HepG2 (cell line): Measurements from ENCODE around the gene SPINK9. TPM values are rescaled to one million over a fixed set of nuclear protein-coding genes. Genes with fewer than 3 reads are reported as not detected.

ENCODE experiments used
- ATAC-seq: fragments of 200-7000 bp; cut with Tn5 transposase; 3 replicates; pipeline ENCODE4 v1.9.1; 2020; ENCODE audit warnings: mild to moderate bottlenecking, moderate library complexity
- BruUV-seq: library from RNA; stranded (reverse); fragments of 400-500 nt; replicated peaks from 2 replicates; lab custom pipeline; 2021; lab: Mats Ljungman, UMichigan
- CTCF ChIA-PET: fragments of 300-600 bp; formaldehyde crosslinking; extraction: SDS; loops from one replicate; lab custom pipeline; 2021; ENCODE audit warnings: low total read pairs, inconsistent platforms, low intra/inter-chr PET ratio; lab: Yijun Ruan, JAX
- POLR2A ChIA-PET: fragments of 350-600 bp; sonication (Branson Sonifier 250); formaldehyde crosslinking; loops from one replicate; lab custom pipeline; 2020; ENCODE audit warnings: antibody characterized with exemption, inconsistent platforms; lab: Yijun Ruan, JAX
- DNase-seq: peaks from one replicate; pipeline ENCODE4 v3.0.0-alpha.2; 2015; ENCODE audit warnings: low spot score
- FAIRE-seq: peaks from 3 replicates; lab custom pipeline; 2011; peaks lifted over from hg19 to GRCh38; lab: Jason Lieb, UNC
- H2AFZ ChIP-seq: one replicate; pipeline ENCODE4 v1.6.1; 2011; ENCODE audit warnings: low read length, inconsistent platforms
- H3K27ac ChIP-seq: fragments of 300-600 bp; 3 replicates; pipeline ENCODE4 v1.8.0; 2011; ENCODE audit warnings: mixed run types, mild to moderate bottlenecking, mixed read lengths, low read length, inconsistent platforms; ENCODE audit not compliant: insufficient read depth; ENCODE audit errors: extremely low read length
- H3K27me3 ChIP-seq, 2 experiments: fragments of 200-600 bp in 1 of 2; 2 replicates in 1 of 2; 3 replicates in 1 of 2; pipeline versions ENCODE4 v1.6.0 to v1.8.0; 2011; ENCODE audit warnings: low read length in 2 of 2, mild to moderate bottlenecking in 2 of 2, moderate library complexity in 2 of 2, inconsistent platforms in 1 of 2; ENCODE audit not compliant: insufficient read depth in 2 of 2, control insufficient read depth in 1 of 2
- H3K36me3 ChIP-seq, 2 experiments: fragments of 200-600 bp in 1 of 2; replicated peaks in 1 of 2; 2 replicates in 1 of 2; 3 replicates in 1 of 2; pipeline versions ENCODE4 v1.5.1 to v1.8.0; 2011; ENCODE audit warnings: low read length in 2 of 2, inconsistent platforms in 1 of 2; ENCODE audit not compliant: insufficient read depth in 2 of 2, control insufficient read depth in 1 of 2
- H3K4me1 ChIP-seq: 2 replicates; pipeline ENCODE4 v1.5.1; 2012; ENCODE audit warnings: low read length, inconsistent platforms; ENCODE audit not compliant: insufficient read depth
- H3K4me2 ChIP-seq: 2 replicates; pipeline ENCODE4 v1.6.0; 2011; ENCODE audit warnings: low read depth, low read length, inconsistent platforms
- H3K4me3 ChIP-seq, 3 experiments: fragments of 200-600 bp in 1 of 3; sonication (generic), shearing (Covaris generic) in 1 of 3; replicated peaks in 1 of 3; 2 replicates each; pipeline ENCODE4 v1.5.1; 2011 to 2016; ENCODE audit warnings: low read length in 3 of 3, inconsistent platforms in 2 of 3, low read depth in 2 of 3, mild to moderate bottlenecking in 2 of 3, control low read depth in 1 of 3, mixed read lengths in 1 of 3; ENCODE audit not compliant: insufficient read depth in 1 of 3
- H3K79me2 ChIP-seq: one replicate; pipeline ENCODE4 v1.6.1; 2011; ENCODE audit warnings: low read length, inconsistent platforms; ENCODE audit not compliant: insufficient read depth
- H3K9ac ChIP-seq: 2 replicates; pipeline ENCODE4 v1.6.0; 2011; ENCODE audit warnings: mild to moderate bottlenecking, low read depth, low read length, inconsistent platforms; ENCODE audit not compliant: insufficient read depth
- H3K9me3 ChIP-seq: 2 replicates; pipeline ENCODE4 v1.5.1; 2012; ENCODE audit warnings: mild to moderate bottlenecking, low read length
- H4K20me1 ChIP-seq: 2 replicates; pipeline ENCODE4 v1.6.0; 2011; ENCODE audit warnings: inconsistent platforms, mild to moderate bottlenecking, low read length, moderate library complexity; ENCODE audit not compliant: insufficient read depth
- MXI1 ChIP-seq: IDR thresholded peaks from 3 replicates; pipeline ENCODE4 v1.6.1; 2012; ENCODE audit warnings: low read depth, low read length, inconsistent platforms, borderline replicate concordance
- PCBP2 ChIP-seq: fragments of 200-400 bp; formaldehyde crosslinking; optimal IDR thresholded peaks from 2 replicates; pipeline ENCODE3; 2018; ENCODE audit warnings: low read length, low read depth; ENCODE audit not compliant: poor library complexity, severe bottlenecking
- RBM22 ChIP-seq: fragments of 200-400 bp; formaldehyde crosslinking; optimal IDR thresholded peaks from 2 replicates; pipeline ENCODE3; 2017; ENCODE audit warnings: mild to moderate bottlenecking, low read length, moderate library complexity
- SNAI1 ChIP-seq: sonication (generic); formaldehyde crosslinking; IDR thresholded peaks from 2 replicates; pipeline ENCODE4 v1.5.0; 2020; ENCODE audit warnings: mild to moderate bottlenecking, missing genetic modification reagents, borderline replicate concordance
- TBX3 ChIP-seq: fragments of 450-650 bp; IDR thresholded peaks from 2 replicates; pipeline ENCODE4 v1.6.1; 2017; ENCODE audit warnings: antibody characterized with exemption, mild to moderate bottlenecking, inconsistent platforms, borderline replicate concordance
- ZNF432 ChIP-seq: sonication (generic); formaldehyde crosslinking; IDR thresholded peaks from 2 replicates; pipeline ENCODE4 v1.5.0; 2020; ENCODE audit warnings: missing genetic modification reagents, mild to moderate bottlenecking, borderline replicate concordance
- ZNF781 ChIP-seq: sonication (generic); formaldehyde crosslinking; IDR thresholded peaks from 2 replicates; pipeline ENCODE4 v1.5.1; 2020; ENCODE audit warnings: borderline replicate concordance, mild to moderate bottlenecking, missing genetic modification reagents; ENCODE audit errors: not compliant biosample characterization
- ZNF792 ChIP-seq: IDR thresholded peaks from 2 replicates; pipeline ENCODE4 v1.6.1; 2016
- ZZZ3 ChIP-seq: sonication (generic); formaldehyde crosslinking; IDR thresholded peaks from 2 replicates; pipeline ENCODE4 v1.4.0; 2020; ENCODE audit warnings: missing genetic modification reagents, mild to moderate bottlenecking, borderline replicate concordance
- in situ Hi-C: cut with HindIII; loops from 2 replicates; pipeline ENCODE4 v1.10.0; 2017; ENCODE audit warnings: low pct_unique_long_range_greater_than_20kb; ENCODE audit not compliant: extremely low pct_ligation_motif_present
- intact Hi-C: fragments of 100-400 bp; cut with micrococcal nuclease; formaldehyde crosslinking; loops from one replicate; pipeline ENCODE4 v1.10.0; 2022; ENCODE audit not compliant: unreplicated experiment
- polyA plus RNA-seq, 8 experiments: library from polyadenylated mRNA; depleted of rRNA in 3 of 8; stranded (reverse) in 7 of 8; unstranded in 1 of 8; fragments of >200 nt; fragmentation: Illumina TruSeq in 4 of 8; extraction: Trizol in 4 of 8; gene quantifications; 2 replicates each; pipeline versions ENCODE4 v1.2.1 to v1.2.3, GENCODE V29; 2011 to 2016; ENCODE audit warnings: low read depth in 4 of 8, missing spikeins in 1 of 8, mixed read lengths in 1 of 8; ENCODE audit not compliant: insufficient read depth in 1 of 8
- total RNA-seq, 5 experiments: library from RNA; depleted of rRNA; stranded (reverse); fragments of >200 nt; fragmentation: Illumina TruSeq; extraction: Trizol; gene quantifications; 2 replicates each; pipeline ENCODE4 v1.2.3, GENCODE V29; 2016; ENCODE audit warnings: low read depth in 1 of 5
- TF ChIP-seq, protein P1 (sequence below): IDR thresholded peaks from 2 replicates; pipeline ENCODE4 v1.6.1; 2012; ENCODE audit warnings: low read length, improper control_type of control experiment
- TF ChIP-seq, protein P2 (sequence below): conservative IDR thresholded peaks from 2 replicates; pipeline ENCODE4 v1.6.1; 2018; ENCODE audit warnings: missing genetic modification reagents

Gene SPINK9
- total and polyA plus RNA-seq, 2 of the 13 experiments (the other 11 are each of a cell fraction or from before 2014, with no cell fraction given) = not detected

DNA sequence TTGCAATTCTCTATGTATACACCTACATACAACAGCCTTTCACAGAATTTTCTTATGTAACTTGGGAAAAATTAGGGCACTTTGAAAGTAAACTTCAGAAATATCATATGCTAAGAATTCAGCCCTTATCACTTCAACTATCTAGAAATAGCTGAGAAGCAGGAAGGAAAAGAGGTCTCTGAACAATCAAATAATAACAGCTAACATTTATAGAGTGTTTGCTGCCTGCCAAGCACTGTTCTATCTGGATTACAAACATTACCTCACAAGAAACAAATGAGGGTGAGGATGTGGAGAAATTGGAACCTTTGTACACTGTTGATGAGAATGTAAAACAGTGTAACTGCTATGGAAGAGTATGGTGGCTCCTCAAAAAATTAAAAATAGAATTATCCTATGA is 44.0 kb downstream of the SPINK9 start:
- ChIA-PET POLR2A (no interaction called here), CTCF (no interaction called here)
- H3K4me1 ChIP-seq = peaks cover 17% of the 10 kb centered on the region
- DNase-seq (no peak), FAIRE-seq (no peak), ATAC-seq (no peak)
- no peaks in the 10 kb centered on the region for H3K9me3 ChIP-seq
- TF ChIP-seq ZNF432 (CRISPR knock-in tag) (no peak), TBX3 (no peak), PCBP2 (no peak), ZNF792 (no peak), RBM22 (no peak), ZNF781 (no peak), ZZZ3 (CRISPR knock-in tag) (no peak), SNAI1 (CRISPR knock-in tag) (no peak), MXI1 (no peak)
- TF ChIP-seq, protein P1, sequence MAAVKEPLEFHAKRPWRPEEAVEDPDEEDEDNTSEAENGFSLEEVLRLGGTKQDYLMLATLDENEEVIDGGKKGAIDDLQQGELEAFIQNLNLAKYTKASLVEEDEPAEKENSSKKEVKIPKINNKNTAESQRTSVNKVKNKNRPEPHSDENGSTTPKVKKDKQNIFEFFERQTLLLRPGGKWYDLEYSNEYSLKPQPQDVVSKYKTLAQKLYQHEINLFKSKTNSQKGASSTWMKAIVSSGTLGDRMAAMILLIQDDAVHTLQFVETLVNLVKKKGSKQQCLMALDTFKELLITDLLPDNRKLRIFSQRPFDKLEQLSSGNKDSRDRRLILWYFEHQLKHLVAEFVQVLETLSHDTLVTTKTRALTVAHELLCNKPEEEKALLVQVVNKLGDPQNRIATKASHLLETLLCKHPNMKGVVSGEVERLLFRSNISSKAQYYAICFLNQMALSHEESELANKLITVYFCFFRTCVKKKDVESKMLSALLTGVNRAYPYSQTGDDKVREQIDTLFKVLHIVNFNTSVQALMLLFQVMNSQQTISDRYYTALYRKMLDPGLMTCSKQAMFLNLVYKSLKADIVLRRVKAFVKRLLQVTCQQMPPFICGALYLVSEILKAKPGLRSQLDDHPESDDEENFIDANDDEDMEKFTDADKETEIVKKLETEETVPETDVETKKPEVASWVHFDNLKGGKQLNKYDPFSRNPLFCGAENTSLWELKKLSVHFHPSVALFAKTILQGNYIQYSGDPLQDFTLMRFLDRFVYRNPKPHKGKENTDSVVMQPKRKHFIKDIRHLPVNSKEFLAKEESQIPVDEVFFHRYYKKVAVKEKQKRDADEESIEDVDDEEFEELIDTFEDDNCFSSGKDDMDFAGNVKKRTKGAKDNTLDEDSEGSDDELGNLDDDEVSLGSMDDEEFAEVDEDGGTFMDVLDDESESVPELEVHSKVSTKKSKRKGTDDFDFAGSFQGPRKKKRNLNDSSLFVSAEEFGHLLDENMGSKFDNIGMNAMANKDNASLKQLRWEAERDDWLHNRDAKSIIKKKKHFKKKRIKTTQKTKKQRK = no peak
- TF ChIP-seq, protein P2, sequence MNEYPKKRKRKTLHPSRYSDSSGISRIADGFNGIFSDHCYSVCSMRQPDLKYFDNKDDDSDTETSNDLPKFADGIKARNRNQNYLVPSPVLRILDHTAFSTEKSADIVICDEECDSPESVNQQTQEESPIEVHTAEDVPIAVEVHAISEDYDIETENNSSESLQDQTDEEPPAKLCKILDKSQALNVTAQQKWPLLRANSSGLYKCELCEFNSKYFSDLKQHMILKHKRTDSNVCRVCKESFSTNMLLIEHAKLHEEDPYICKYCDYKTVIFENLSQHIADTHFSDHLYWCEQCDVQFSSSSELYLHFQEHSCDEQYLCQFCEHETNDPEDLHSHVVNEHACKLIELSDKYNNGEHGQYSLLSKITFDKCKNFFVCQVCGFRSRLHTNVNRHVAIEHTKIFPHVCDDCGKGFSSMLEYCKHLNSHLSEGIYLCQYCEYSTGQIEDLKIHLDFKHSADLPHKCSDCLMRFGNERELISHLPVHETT (CRISPR knock-in tag) = no peak
- peaks cover 4% of the 10 kb centered on the region for H3K79me2 ChIP-seq
- H3K27ac ChIP-seq = no peak overlapping the region
- no peaks in the 10 kb centered on the region for H3K27me3 ChIP-seq
- intact Hi-C loops (no loop called here), in situ Hi-C loops (loop anchor here (10.0 kb wide), 2 partner anchors 205 to 425 kb away; no protein-coding TSS in a partner anchor)
- no TSS peak for BruUV-seq
- no peak overlapping the region for H3K9ac ChIP-seq
- no peak overlapping the region for H3K4me2 ChIP-seq
- no peaks in the 10 kb centered on the region for H3K36me3 ChIP-seq
- no peaks in the 10 kb centered on the region for H4K20me1 ChIP-seq
- no peak overlapping the region for H2AFZ ChIP-seq
- no peak overlapping the region for H3K4me3 ChIP-seq
